Measurements from ENCODE around the gene STX5. TPM values are rescaled to one million over a fixed set of nuclear protein-coding genes. Genes with fewer than 3 reads are reported as not detected.
A peak's percentile ranks its signal among the peaks of the same experiment; 100 is the strongest.

Gene STX5
- total and polyA plus RNA-seq, 10 of the 15 experiments (the other 5 are each of a cell fraction or from before 2014, with no cell fraction given) = 3.8 to 35.4 (median 27.4) TPM

GRCh38 chr11:62842171-62842741 is 10.4 kb upstream of the STX5 start:
- Histone ChIP-seq H3K4me2 (ENCODE audit: control insufficient read depth, insufficient read depth) (peak overlapping the region; percentile 89), H3K4me1 (ENCODE audit: control insufficient read depth, insufficient read depth, low read length) (peaks cover 7% of the 10 kb centered on the region), H3K9ac (ENCODE audit: control insufficient read depth, insufficient read depth, low read length) (peak overlapping the region; percentile 99), H3K36me3 (ENCODE audit: control insufficient read depth in 2 of 2, insufficient read depth in 2 of 2, low read length in 1 of 2) (no peaks in the 10 kb centered on the region), H4K20me1 (ENCODE audit: control insufficient read depth, insufficient read depth) (no peaks in the 10 kb centered on the region), H3K79me2 (ENCODE audit: control insufficient read depth, insufficient read depth, low read length) (peaks cover 21% of the 10 kb centered on the region), H2AFZ (ENCODE audit: control insufficient read depth, low read depth, low read length) (peak overlapping the region; percentile 90), H3K9me3 (replicated peaks; ENCODE audit: control insufficient read depth, insufficient read depth, low read length) (no peaks in the 10 kb centered on the region), H3K27me3 (replicated peaks in 1 of 2; ENCODE audit: control insufficient read depth in 2 of 2, insufficient read depth in 2 of 2, low read length in 1 of 2) (no peaks in the 10 kb centered on the region), H3K27ac (ENCODE audit: control insufficient read depth, insufficient read depth) (peak overlapping the region; percentile 98), H3K4me3 (peak overlapping the region; percentile 68; the same call in 1 of the 2 replicates)
- ChIA-PET POLR2A (interaction anchor here (0.6 to 4.0 kb wide), 20 partner anchors 10 to 115 kb away, joined by 3 to 92 read pairs (median 6); partner anchors contain the start of genes HNRNPUL2, NXF1, SLC3A2 and STX5), CTCF (interaction anchor here (1.2 to 3.4 kb wide), 4 partner anchors 9 to 56 kb away, joined by 4 to 28 read pairs (median 10); partner anchors contain the start of gene TMEM179B), SMC1A (ENCODE audit: uncharacterized antibody, unreplicated experiment) (interaction anchor here (0.8 to 3.0 kb wide), 4 partner anchors 12 to 54 kb away, joined by 3 to 14 read pairs (median 8); no protein-coding TSS in a partner anchor), RAD21 (ENCODE audit: unreplicated experiment) (interaction anchor here (1.0 to 2.3 kb wide), 4 partner anchors 13 to 287 kb away, joined by 3 to 31 read pairs (median 4); partner anchors contain the start of genes HNRNPUL2 and TUT1)
- intact Hi-C loops (cut with micrococcal nuclease; ENCODE audit: unreplicated experiment) = no loop called here
- FAIRE-seq (no peak), DNase-seq (ENCODE audit: low read depth, low spot score) (no peak), ATAC-seq (no peak)
- TSS peak; percentile 91 for BruUV-seq (replicated peaks)
- WGBS (ENCODE audit: insufficient coverage, insufficient replicate concordance, low lambda C conversion rate, missing lambda C conversion rate) = under 1% methylated on average over 30 of the region's 30 CpGs
- in situ Hi-C loops (cut with MboI) = no loop called here
- TF ChIP-seq PML (IDR thresholded peaks at IDR 0.05; ENCODE audit: low read length) (no peak), NRF1 (conservative IDR thresholded peaks at IDR 0.05; ENCODE audit: low read depth, low read length) (no peak), MEF2A (IDR thresholded peaks at IDR 0.05; ENCODE audit: insufficient read depth, low read depth, low read length) (no peak), RAD21 (IDR thresholded peaks at IDR 0.05; ENCODE audit: insufficient read depth, low read depth, low read length) (no peak), BACH1 (IDR thresholded peaks at IDR 0.05; ENCODE audit: borderline replicate concordance) (peak; percentile 33; the same call in 1 of the 2 replicates), EP300 (IDR thresholded peaks at IDR 0.05; ENCODE audit: borderline replicate concordance in 1 of 2, control insufficient read depth in 1 of 2, low read depth in 2 of 2, low read length in 2 of 2) (no peak), MTA2 (IDR thresholded peaks at IDR 0.05; ENCODE audit: low read depth) (no peak), TCF7 (IDR thresholded peaks at IDR 0.05; ENCODE audit: borderline replicate concordance) (no peak)
- TF ChIP-seq, protein P1, sequence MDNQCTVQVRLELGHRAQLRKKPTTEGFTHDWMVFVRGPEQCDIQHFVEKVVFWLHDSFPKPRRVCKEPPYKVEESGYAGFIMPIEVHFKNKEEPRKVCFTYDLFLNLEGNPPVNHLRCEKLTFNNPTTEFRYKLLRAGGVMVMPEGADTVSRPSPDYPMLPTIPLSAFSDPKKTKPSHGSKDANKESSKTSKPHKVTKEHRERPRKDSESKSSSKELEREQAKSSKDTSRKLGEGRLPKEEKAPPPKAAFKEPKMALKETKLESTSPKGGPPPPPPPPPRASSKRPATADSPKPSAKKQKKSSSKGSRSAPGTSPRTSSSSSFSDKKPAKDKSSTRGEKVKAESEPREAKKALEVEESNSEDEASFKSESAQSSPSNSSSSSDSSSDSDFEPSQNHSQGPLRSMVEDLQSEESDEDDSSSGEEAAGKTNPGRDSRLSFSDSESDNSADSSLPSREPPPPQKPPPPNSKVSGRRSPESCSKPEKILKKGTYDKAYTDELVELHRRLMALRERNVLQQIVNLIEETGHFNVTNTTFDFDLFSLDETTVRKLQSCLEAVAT (IDR thresholded peaks at IDR 0.05) = peak; percentile 87
- TF ChIP-seq, protein P2, sequence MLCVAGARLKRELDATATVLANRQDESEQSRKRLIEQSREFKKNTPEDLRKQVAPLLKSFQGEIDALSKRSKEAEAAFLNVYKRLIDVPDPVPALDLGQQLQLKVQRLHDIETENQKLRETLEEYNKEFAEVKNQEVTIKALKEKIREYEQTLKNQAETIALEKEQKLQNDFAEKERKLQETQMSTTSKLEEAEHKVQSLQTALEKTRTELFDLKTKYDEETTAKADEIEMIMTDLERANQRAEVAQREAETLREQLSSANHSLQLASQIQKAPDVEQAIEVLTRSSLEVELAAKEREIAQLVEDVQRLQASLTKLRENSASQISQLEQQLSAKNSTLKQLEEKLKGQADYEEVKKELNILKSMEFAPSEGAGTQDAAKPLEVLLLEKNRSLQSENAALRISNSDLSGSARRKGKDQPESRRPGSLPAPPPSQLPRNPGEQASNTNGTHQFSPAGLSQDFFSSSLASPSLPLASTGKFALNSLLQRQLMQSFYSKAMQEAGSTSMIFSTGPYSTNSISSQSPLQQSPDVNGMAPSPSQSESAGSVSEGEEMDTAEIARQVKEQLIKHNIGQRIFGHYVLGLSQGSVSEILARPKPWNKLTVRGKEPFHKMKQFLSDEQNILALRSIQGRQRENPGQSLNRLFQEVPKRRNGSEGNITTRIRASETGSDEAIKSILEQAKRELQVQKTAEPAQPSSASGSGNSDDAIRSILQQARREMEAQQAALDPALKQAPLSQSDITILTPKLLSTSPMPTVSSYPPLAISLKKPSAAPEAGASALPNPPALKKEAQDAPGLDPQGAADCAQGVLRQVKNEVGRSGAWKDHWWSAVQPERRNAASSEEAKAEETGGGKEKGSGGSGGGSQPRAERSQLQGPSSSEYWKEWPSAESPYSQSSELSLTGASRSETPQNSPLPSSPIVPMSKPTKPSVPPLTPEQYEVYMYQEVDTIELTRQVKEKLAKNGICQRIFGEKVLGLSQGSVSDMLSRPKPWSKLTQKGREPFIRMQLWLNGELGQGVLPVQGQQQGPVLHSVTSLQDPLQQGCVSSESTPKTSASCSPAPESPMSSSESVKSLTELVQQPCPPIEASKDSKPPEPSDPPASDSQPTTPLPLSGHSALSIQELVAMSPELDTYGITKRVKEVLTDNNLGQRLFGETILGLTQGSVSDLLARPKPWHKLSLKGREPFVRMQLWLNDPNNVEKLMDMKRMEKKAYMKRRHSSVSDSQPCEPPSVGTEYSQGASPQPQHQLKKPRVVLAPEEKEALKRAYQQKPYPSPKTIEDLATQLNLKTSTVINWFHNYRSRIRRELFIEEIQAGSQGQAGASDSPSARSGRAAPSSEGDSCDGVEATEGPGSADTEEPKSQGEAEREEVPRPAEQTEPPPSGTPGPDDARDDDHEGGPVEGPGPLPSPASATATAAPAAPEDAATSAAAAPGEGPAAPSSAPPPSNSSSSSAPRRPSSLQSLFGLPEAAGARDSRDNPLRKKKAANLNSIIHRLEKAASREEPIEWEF (IDR thresholded peaks at IDR 0.05; ENCODE audit: insufficient replicate concordance, low read depth, low read length) = no peak
- TF ChIP-seq, protein P3, sequence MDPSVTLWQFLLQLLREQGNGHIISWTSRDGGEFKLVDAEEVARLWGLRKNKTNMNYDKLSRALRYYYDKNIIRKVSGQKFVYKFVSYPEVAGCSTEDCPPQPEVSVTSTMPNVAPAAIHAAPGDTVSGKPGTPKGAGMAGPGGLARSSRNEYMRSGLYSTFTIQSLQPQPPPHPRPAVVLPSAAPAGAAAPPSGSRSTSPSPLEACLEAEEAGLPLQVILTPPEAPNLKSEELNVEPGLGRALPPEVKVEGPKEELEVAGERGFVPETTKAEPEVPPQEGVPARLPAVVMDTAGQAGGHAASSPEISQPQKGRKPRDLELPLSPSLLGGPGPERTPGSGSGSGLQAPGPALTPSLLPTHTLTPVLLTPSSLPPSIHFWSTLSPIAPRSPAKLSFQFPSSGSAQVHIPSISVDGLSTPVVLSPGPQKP (IDR thresholded peaks at IDR 0.05; ENCODE audit: low read depth, low read length) = 0 out of 2 replicates have a peak, but pooled peaks have one; percentile 17
- TF ChIP-seq, protein P4, sequence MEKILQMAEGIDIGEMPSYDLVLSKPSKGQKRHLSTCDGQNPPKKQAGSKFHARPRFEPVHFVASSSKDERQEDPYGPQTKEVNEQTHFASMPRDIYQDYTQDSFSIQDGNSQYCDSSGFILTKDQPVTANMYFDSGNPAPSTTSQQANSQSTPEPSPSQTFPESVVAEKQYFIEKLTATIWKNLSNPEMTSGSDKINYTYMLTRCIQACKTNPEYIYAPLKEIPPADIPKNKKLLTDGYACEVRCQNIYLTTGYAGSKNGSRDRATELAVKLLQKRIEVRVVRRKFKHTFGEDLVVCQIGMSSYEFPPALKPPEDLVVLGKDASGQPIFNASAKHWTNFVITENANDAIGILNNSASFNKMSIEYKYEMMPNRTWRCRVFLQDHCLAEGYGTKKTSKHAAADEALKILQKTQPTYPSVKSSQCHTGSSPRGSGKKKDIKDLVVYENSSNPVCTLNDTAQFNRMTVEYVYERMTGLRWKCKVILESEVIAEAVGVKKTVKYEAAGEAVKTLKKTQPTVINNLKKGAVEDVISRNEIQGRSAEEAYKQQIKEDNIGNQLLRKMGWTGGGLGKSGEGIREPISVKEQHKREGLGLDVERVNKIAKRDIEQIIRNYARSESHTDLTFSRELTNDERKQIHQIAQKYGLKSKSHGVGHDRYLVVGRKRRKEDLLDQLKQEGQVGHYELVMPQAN (conservative IDR thresholded peaks at IDR 0.05) = no peak
